Heart left ventricle (tissue), 16 donors: ENCODE measurements around the gene CDKL5. TPM values are rescaled to one million over a fixed set of nuclear protein-coding genes. Genes with fewer than 3 reads are reported as not detected.
A peak's percentile ranks its signal among the peaks of the same experiment; 100 is the strongest.

Source experiments
- ATAC-seq, 4 donors: fragments of 200-7000 bp; cut with Tn5 transposase; one replicate each; pipeline ENCODE4 v1.9.1; 2020 to 2022; ENCODE audit warnings: moderate library complexity in 4 of 4, mild to moderate bottlenecking in 3 of 4, moderate number of reproducible peaks in 1 of 4
- DNase-seq, 5 donors: peaks; one replicate each; pipeline ENCODE4 v3.0.0-alpha.2; 2020
- H3K27ac ChIP-seq, 12 donors: fragments of 200-600 bp; sonication (generic) in 4 of 12; one replicate each; pipeline versions ENCODE4 v1.5.0 to v1.8.0; 2016 to 2022; ENCODE audit warnings: mild to moderate bottlenecking in 2 of 12
- H3K27me3 ChIP-seq, 9 donors: fragments of 200-600 bp; sonication (generic) in 2 of 9; one replicate each; pipeline versions ENCODE4 v1.5.1 to v1.8.0; 2016 to 2022; ENCODE audit warnings: mild to moderate bottlenecking in 3 of 9
- H3K36me3 ChIP-seq, 9 donors: fragments of 200-600 bp; sonication (generic) in 2 of 9; one replicate each; pipeline versions ENCODE4 v1.5.0 to v1.8.0; 2018 to 2022; ENCODE audit warnings: mild to moderate bottlenecking in 2 of 9
- H3K4me1 ChIP-seq, 12 donors: fragments of 200-600 bp; sonication (generic) in 4 of 12; one replicate each; pipeline versions ENCODE4 v1.5.0 to v1.8.0; 2016 to 2022; ENCODE audit warnings: mild to moderate bottlenecking in 3 of 12
- H3K4me3 ChIP-seq, 12 donors: fragments of 200-600 bp; sonication (generic) in 4 of 12; one replicate each; pipeline versions ENCODE4 v1.5.0 to v1.8.0; 2017 to 2022; ENCODE audit warnings: mild to moderate bottlenecking in 9 of 12, moderate library complexity in 4 of 12
- H3K9me3 ChIP-seq, 12 donors: fragments of 200-600 bp; sonication (generic) in 4 of 12; one replicate each; pipeline versions ENCODE4 v1.5.0 to v1.8.0; 2016 to 2022; ENCODE audit warnings: mild to moderate bottlenecking in 1 of 12
- CTCF ChIP-seq, 12 donors: fragments of 200-600 bp; sonication (generic) in 4 of 12; IDR thresholded peaks; one replicate each; pipeline versions ENCODE4 v1.5.0 to v1.8.0; 2018 to 2022; ENCODE audit warnings: antibody characterized with exemption in 12 of 12, mild to moderate bottlenecking in 5 of 12
- POLR2A ChIP-seq, 2 donors: fragments of 450-650 bp; IDR thresholded peaks; one replicate each; pipeline ENCODE4 v1.6.1; 2017; ENCODE audit warnings: antibody characterized with exemption in 2 of 2, mild to moderate bottlenecking in 2 of 2, moderate library complexity in 2 of 2
- WGBS, 4 donors: extraction: QIAGEN DNeasy Blood & Tissue Kit in 2 of 4; methylation state at CpG; one replicate each; pipeline versions ENCODE4 v1.1.5 to v1.1.7; 2013 to 2018; 5-methylcytosine and 5-hydroxymethylcytosine counted together
- intact Hi-C, 10 donors: fragments of 100-400 bp; cut with DNase I; formaldehyde crosslinking; loops; one replicate each; pipeline versions ENCODE4 v1.11.1 to v1.14.2; 2022
- polyA plus RNA-seq, 2 donors: library from polyadenylated mRNA; stranded (reverse); fragments of 200-250 nt; gene quantifications; one replicate each; pipeline ENCODE4 v1.2.3, GENCODE V29; 2013
- total RNA-seq, 9 donors: library from RNA; depleted of rRNA in 2 of 9; stranded (reverse); fragments of >200 nt in 2 of 9; fragmentation: NEBNext Ultra II Directional in 3 of 9; extraction: Animal tissue kit (Norgen Biotek cat#: 25700) in 3 of 9; gene quantifications; one replicate each; pipeline versions ENCODE4 v1.1.0 to v1.2.4, GENCODE V29; 2016 to 2023
- donor health status: ischemic (EF 13 %, LVEDD 7.1; RV severe dilation, severe dysfunction).
- donor health status: healthy with polysubstance abuse.
- donor health status: DM: no; HTN: yes; CAD: no.
- donor health status: DM: no; HTN: no; CAD: no.
- donor health status: ischemic (EF 25% LVEDD 6.9; RV normal size, moderate dysfunction).
- donor health status: ischemic (EF 25% LVEDD 5.7; RV mildly dilated, moderate dysfunction).
- donor health status: healthy.
- donor health status: DM: yes; HTN: yes; CAD: no.
- donor health status: ischemic (EF 35%, LVEDD 5.7; RV mildly dilated, moderate dysfunction).
- donor health status: nonischemic (EF 11% LVEDD 7.7; RV severe dilation, severe dysfunction).
- donor health status: DM: yes; HTN: yes; CAD: no.
- donor health status: PGD.
- donor health status: ischemic (EF 29% LVEDD 5.4; RV normal size, mild dysfunction).
- donor health status: nonischemic (EF 23%, LVEDD 6.1; RV moderate dilation, normal function).

CDKL5 gene
- total and polyA plus RNA-seq, 11 donors: 3.0 to 12.5 (median 9.3) TPM

GRCh38 chrX:18566748-18567147, 141.3 kb downstream of the CDKL5 start:
- Histone ChIP-seq H3K36me3 (no peaks in the 10 kb centered on the region), H3K4me3 (no peak overlapping the region), H3K4me1 (peaks cover 0 to 7% (median 0%) of the 10 kb centered on the region in 12 donors), H3K9me3 (no peaks in the 10 kb centered on the region), H3K27ac (no peak overlapping the region), H3K27me3 (no peaks in the 10 kb centered on the region)
- ATAC-seq (no peak), DNase-seq (no peak)
- 79 to 97% (median 88%) methylated on average over 3 of the region's 3 CpGs for WGBS, 4 donors
- intact Hi-C loops: no loop called here
- no peak for TF ChIP-seq CTCF (IDR thresholded peaks at IDR 0.05)
- TF ChIP-seq POLR2A (IDR thresholded peaks at IDR 0.05): no peak

- WGBS, 4 donors: 47 to 71% (median 56%) methylated on average over 3 of the region's 3 CpGs
- Histone ChIP-seq H3K27ac (peak overlapping the region in 3 of 12 donors; percentile 25 to 61 (median 37)), H3K4me1 (peaks cover 0 to 13% (median 0%) of the 10 kb centered on the region in 12 donors), H3K27me3 (no peaks in the 10 kb centered on the region), H3K4me3 (no peak overlapping the region), H3K36me3 (no peaks in the 10 kb centered on the region), H3K9me3 (no peaks in the 10 kb centered on the region)
- ATAC-seq (peak; percentile 49 to 71 (median 52)), DNase-seq (no peak)
- intact Hi-C loops: loop anchor here in 1 of 10 donors (10.0 kb wide), 1 partner anchor 149 kb away; the partner anchor contains the start of gene CDKL5
- TF ChIP-seq CTCF (IDR thresholded peaks at IDR 0.05): no peak
- no peak for TF ChIP-seq POLR2A (IDR thresholded peaks at IDR 0.05)
These were observed 148.1 kb downstream of the CDKL5 start for GRCh38 chrX:18573556-18573955.

- intact Hi-C loops: loop anchor here in 1 of 10 donors (10.0 kb wide), 1 partner anchor 150 kb away; the partner anchor contains the start of gene CDKL5
- 62 to 74% (median 70%) methylated on average over 3 of the region's 3 CpGs for WGBS, 4 donors
- peak; percentile 22 to 76 (median 69) for ATAC-seq
These were observed 149.2 kb downstream of the CDKL5 start for GRCh38 chrX:18574591-18574990.

GRCh38 chrX:18575744-18576143, 150.3 kb downstream of the CDKL5 start:
- 65 to 98% (median 84%) methylated on average over 1 of the region's 1 CpG for WGBS, 4 donors
- Histone ChIP-seq H3K27ac (no peak overlapping the region), H3K9me3 (no peaks in the 10 kb centered on the region), H3K4me1 (peaks cover 0 to 13% (median 0%) of the 10 kb centered on the region in 12 donors), H3K27me3 (no peaks in the 10 kb centered on the region), H3K4me3 (no peak overlapping the region), H3K36me3 (peaks cover 0 to 7% (median 0%) of the 10 kb centered on the region in 9 donors)
- intact Hi-C loops: loop anchor here in 1 of 10 donors (10.0 kb wide), 1 partner anchor 151 kb away; the partner anchor contains the start of gene CDKL5
- ATAC-seq (no peak), DNase-seq (no peak)
- no peak for TF ChIP-seq CTCF (IDR thresholded peaks at IDR 0.05)
- no peak for TF ChIP-seq POLR2A (IDR thresholded peaks at IDR 0.05)

More at GRCh38 chrX:18574591-18574990, 149.2 kb downstream of the CDKL5 start:
- Histone ChIP-seq H3K36me3 (no peaks in the 10 kb centered on the region), H3K4me1 (peaks cover 0 to 13% (median 0%) of the 10 kb centered on the region in 12 donors), H3K9me3 (no peaks in the 10 kb centered on the region), H3K27ac (peak overlapping the region in 1 of 12 donors; percentile 13), H3K27me3 (no peaks in the 10 kb centered on the region), H3K4me3 (no peak overlapping the region)
- peak in 4 of 5 donors; percentile 10 to 49 (median 36) for DNase-seq
- TF ChIP-seq CTCF (IDR thresholded peaks at IDR 0.05): no peak
- no peak for TF ChIP-seq POLR2A (IDR thresholded peaks at IDR 0.05)
